Astrocyte of the cerebellum (primary cell): ENCODE data around the gene SORCS1.
A peak's percentile ranks its signal among the peaks of the same experiment; 100 is the strongest.

Source experiments
- DNase-seq: peaks from one replicate; pipeline ENCODE4 v3.0.0-alpha.2; 2011; ENCODE audit warnings: low read depth
- H3K4me3 ChIP-seq: 2 replicates; pipeline ENCODE4 v1.5.1; 2011; ENCODE audit warnings: mild to moderate bottlenecking, low read depth, low read length, moderate library complexity
- CTCF ChIP-seq: IDR thresholded peaks from 2 replicates; pipeline ENCODE4 v1.5.1; 2012; ENCODE audit warnings: low read length, low read depth, moderate library complexity, mild to moderate bottlenecking; ENCODE audit errors: missing control alignments
- in situ Hi-C: cut with HindIII; loops from 2 replicates; pipeline ENCODE4 v1.10.0; 2017; ENCODE audit warnings: low sequenced_read_pairs

SORCS1 gene

GRCh38 chr10:106625751-106626150 is 538.8 kb downstream of the SORCS1 start:
- no peak overlapping the region for H3K4me3 ChIP-seq
- no peak for DNase-seq
- in situ Hi-C loops: no loop called here
- no peak for TF ChIP-seq CTCF

GRCh38 chr10:106619346-106619745 is 545.2 kb downstream of the SORCS1 start:
- TF ChIP-seq CTCF: no peak
- DNase-seq: no peak
- in situ Hi-C loops: no loop called here
- H3K4me3 ChIP-seq: no peak overlapping the region

DNA sequence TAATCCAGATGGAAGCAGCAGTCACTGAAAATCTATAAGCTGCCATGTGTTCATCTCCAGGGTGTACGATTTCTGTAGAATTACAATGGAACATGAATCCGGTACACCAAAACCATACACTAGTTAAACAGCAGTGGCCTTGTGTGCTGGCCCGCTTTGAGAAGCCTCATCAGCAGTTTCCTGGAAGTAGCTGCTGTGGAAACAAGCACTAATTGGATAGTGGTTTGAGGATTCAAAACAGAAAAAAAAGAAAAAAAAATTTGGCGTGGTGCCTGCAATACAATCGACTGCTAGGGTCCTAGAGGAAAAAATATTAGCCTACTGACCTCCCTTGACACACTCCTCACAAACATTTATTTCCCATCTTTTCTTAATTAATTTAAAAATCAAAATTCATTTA is 545.9 kb downstream of the SORCS1 start:
- no peak overlapping the region for H3K4me3 ChIP-seq
- in situ Hi-C loops: no loop called here
- DNase-seq: no peak
- no peak for TF ChIP-seq CTCF

- in situ Hi-C loops: no loop called here
- no peak overlapping the region for H3K4me3 ChIP-seq
- DNase-seq: no peak
- TF ChIP-seq CTCF: no peak
Observed at GRCh38 chr10:106615081-106615480, 549.4 kb downstream of the SORCS1 start.

DNA sequence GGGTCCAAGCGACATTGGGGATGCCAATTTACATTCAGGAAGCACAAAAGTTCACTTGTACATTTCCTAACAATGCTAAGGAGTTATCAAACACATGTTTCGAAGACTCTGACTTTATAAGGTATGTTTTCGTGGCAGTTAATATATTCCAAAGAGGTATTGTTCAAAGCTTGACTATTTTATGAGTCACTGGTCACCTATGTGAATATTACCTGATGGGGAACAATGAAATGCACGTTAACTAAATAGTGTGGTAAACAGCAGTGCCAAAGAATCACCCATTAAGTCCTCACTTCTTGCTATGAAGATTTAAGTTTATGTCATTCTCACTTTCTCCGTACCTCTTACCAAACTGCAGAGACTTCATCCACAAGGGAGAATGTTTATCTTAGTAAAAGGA is 550.2 kb downstream of the SORCS1 start:
- H3K4me3 ChIP-seq: no peak overlapping the region
- no peak for DNase-seq
- in situ Hi-C loops: no loop called here
- TF ChIP-seq CTCF: no peak

- TF ChIP-seq CTCF: no peak
- no peak for DNase-seq
- no peak overlapping the region for H3K4me3 ChIP-seq
- in situ Hi-C loops: no loop called here
Observed at GRCh38 chr10:106612381-106612780, 552.1 kb downstream of the SORCS1 start.

- DNase-seq: no peak
- in situ Hi-C loops: no loop called here
- H3K4me3 ChIP-seq: no peak overlapping the region
- TF ChIP-seq CTCF: peak; percentile 21
Observed at GRCh38 chr10:106609470-106610266, 554.8 kb downstream of the SORCS1 start.
